OCI-LY3 (cell line): ENCODE measurements around the gene BMPR1B.

Source experiments
- H2AFZ ChIP-seq: fragments of 200-600, 300-600 bp; shearing (Covaris generic); 2 replicates; pipeline ENCODE4 v1.6.0; 2014; ENCODE audit warnings: antibody characterized with exemption, low read depth, low read length
- H3K27ac ChIP-seq: fragments of 200-600, 300-600 bp; sonication (generic); 2 replicates; pipeline ENCODE4 v1.5.1; 2014; ENCODE audit warnings: mild to moderate bottlenecking, low read length, moderate library complexity, mixed read lengths
- H3K27me3 ChIP-seq: fragments of 200-600, 300-600 bp; sonication (generic); 2 replicates; pipeline ENCODE4 v1.6.1; 2014; ENCODE audit warnings: low read depth, low read length, mixed read lengths
- H3K36me3 ChIP-seq: fragments of 200-600, 300-600 bp; sonication (generic); replicated peaks from 2 replicates; pipeline ENCODE3; 2014; ENCODE audit warnings: low read depth, low read length, mixed read lengths
- H3K4me1 ChIP-seq: fragments of 300-600, 200-600 bp; sonication (generic); 2 replicates; pipeline ENCODE4 v1.6.1; 2014; ENCODE audit warnings: low read length, mixed read lengths
- H3K4me2 ChIP-seq: fragments of 200-600, 300-600 bp; sonication (generic); 2 replicates; pipeline ENCODE4 v1.6.1; 2014; ENCODE audit warnings: low read length, mixed read lengths
- H3K4me3 ChIP-seq: fragments of 300-600, 200-600 bp; sonication (generic); 2 replicates; pipeline ENCODE4 v1.5.1; 2014; ENCODE audit warnings: antibody characterized with exemption, mild to moderate bottlenecking, low read length, moderate library complexity
- H3K79me2 ChIP-seq: fragments of 300-600, 200-600 bp; shearing (Covaris generic); 2 replicates; pipeline ENCODE4 v1.6.1; 2014; ENCODE audit warnings: mild to moderate bottlenecking, low read length, mixed read lengths
- H3K9ac ChIP-seq: fragments of 300-600, 200-600 bp; shearing (Covaris generic); 2 replicates; pipeline ENCODE4 v1.6.0; 2014; ENCODE audit warnings: mild to moderate bottlenecking, low read length, moderate library complexity
- H3K9me3 ChIP-seq: fragments of 200-600, 300-600 bp; shearing (Covaris generic); 2 replicates; pipeline ENCODE4 v1.6.1; 2014; ENCODE audit warnings: low read length, mixed read lengths; ENCODE audit not compliant: insufficient read depth
- H4K20me1 ChIP-seq: fragments of 200-600, 300-600 bp; sonication (generic); 2 replicates; pipeline ENCODE4 v1.6.1; 2016; ENCODE audit warnings: low read length, mixed read lengths; ENCODE audit not compliant: insufficient read depth
- CTCF ChIP-seq: fragments of 200-600, 300-600 bp; sonication (generic); IDR thresholded peaks from 2 replicates; pipeline ENCODE4 v1.5.1; 2014; ENCODE audit warnings: antibody characterized with exemption, low read length, low read depth
- EZH2phosphoT487 ChIP-seq: fragments of 200-600 bp; shearing (Covaris generic); IDR thresholded peaks from 2 replicates; pipeline ENCODE4 v1.6.1; 2018; ENCODE audit warnings: antibody characterized with exemption, mixed run types, low read depth

Gene BMPR1B

GRCh38 chr4:94763005-94763404 is 5.2 kb downstream of the BMPR1B start:
- H3K27ac ChIP-seq = no peak overlapping the region
- H3K4me2 ChIP-seq = no peak overlapping the region; the same call in 1 of the 2 replicates
- H3K79me2 ChIP-seq = no peaks in the 10 kb centered on the region
- peaks cover 23% of the 10 kb centered on the region for H3K27me3 ChIP-seq
- H3K9ac ChIP-seq = no peak overlapping the region
- TF ChIP-seq EZH2phosphoT487 (no peak), CTCF (no peak)
- H2AFZ ChIP-seq = no peak overlapping the region
- H3K36me3 ChIP-seq = no peaks in the 10 kb centered on the region
- H3K4me3 ChIP-seq = no peak overlapping the region
- H4K20me1 ChIP-seq = 0 out of 2 replicates have a peak, but pooled peaks cover 4% of the 10 kb centered on the region
- peaks cover 36% of the 10 kb centered on the region for H3K4me1 ChIP-seq
- no peaks in the 10 kb centered on the region for H3K9me3 ChIP-seq

GRCh38 chr4:94763500-94763899 is 5.7 kb downstream of the BMPR1B start:
- H3K4me3 ChIP-seq = no peak overlapping the region
- H3K79me2 ChIP-seq = no peaks in the 10 kb centered on the region
- H4K20me1 ChIP-seq = 0 out of 2 replicates have a peak, but pooled peaks cover 4% of the 10 kb centered on the region
- no peaks in the 10 kb centered on the region for H3K9me3 ChIP-seq
- peaks cover 36% of the 10 kb centered on the region for H3K4me1 ChIP-seq
- TF ChIP-seq CTCF (no peak), EZH2phosphoT487 (no peak)
- H3K9ac ChIP-seq = no peak overlapping the region
- peaks cover 23% of the 10 kb centered on the region for H3K27me3 ChIP-seq
- H3K4me2 ChIP-seq = no peak overlapping the region
- no peaks in the 10 kb centered on the region for H3K36me3 ChIP-seq
- no peak overlapping the region for H2AFZ ChIP-seq
- no peak overlapping the region for H3K27ac ChIP-seq

GRCh38 chr4:94764069-94764468 is 6.3 kb downstream of the BMPR1B start:
- peaks cover 23% of the 10 kb centered on the region for H3K27me3 ChIP-seq
- H3K4me2 ChIP-seq = no peak overlapping the region
- H3K4me1 ChIP-seq = peaks cover 36% of the 10 kb centered on the region
- H3K27ac ChIP-seq = no peak overlapping the region
- H3K9me3 ChIP-seq = no peaks in the 10 kb centered on the region
- no peak overlapping the region for H2AFZ ChIP-seq
- no peaks in the 10 kb centered on the region for H3K36me3 ChIP-seq
- H4K20me1 ChIP-seq = 0 out of 2 replicates have a peak, but pooled peaks cover 4% of the 10 kb centered on the region
- TF ChIP-seq EZH2phosphoT487 = no peak
- no peak for TF ChIP-seq CTCF
- H3K9ac ChIP-seq = no peak overlapping the region
- H3K4me3 ChIP-seq = no peak overlapping the region
- H3K79me2 ChIP-seq = no peaks in the 10 kb centered on the region

- Histone ChIP-seq H3K79me2 (no peaks in the 10 kb centered on the region), H3K27me3 (peaks cover 23% of the 10 kb centered on the region), H3K4me3 (peak overlapping the region; percentile 39), H3K27ac (no peak overlapping the region), H3K4me1 (peaks cover 36% of the 10 kb centered on the region), H2AFZ (no peak overlapping the region), H4K20me1 (0 out of 2 replicates have a peak, but pooled peaks cover 4% of the 10 kb centered on the region), H3K9ac (no peak overlapping the region), H3K36me3 (no peaks in the 10 kb centered on the region), H3K9me3 (no peaks in the 10 kb centered on the region), H3K4me2 (peak overlapping the region; percentile 61)
- TF ChIP-seq EZH2phosphoT487 = no peak
- no peak for TF ChIP-seq CTCF
Observed at GRCh38 chr4:94765174-94765573, 7.4 kb downstream of the BMPR1B start.
